HG02981 (cell line): ENCODE results near the gene CALCOCO1.

Source experiments
- ATAC-seq: cut with Tn5 transposase; IDR thresholded peaks from one replicate; pipeline ENCODE4 v1.9.1; 2021; ENCODE audit warnings: mild to moderate bottlenecking, moderate library complexity; ENCODE audit not compliant: unreplicated experiment

Gene CALCOCO1

GRCh38 chr12:53752192-53752601 lies 24.9 kb upstream of the CALCOCO1 start:
- no peak for ATAC-seq

- ATAC-seq = peak; percentile 32
Observed at GRCh38 chr12:53751336-53752191, 24.3 kb upstream of the CALCOCO1 start, which contains the start of gene CISTR. TSS of gene CISTR (minus strand) at chr12:53751979.

- ATAC-seq = no peak
Observed at GRCh38 chr12:53750812-53751335, 23.6 kb upstream of the CALCOCO1 start.

GRCh38 chr12:53749986-53750811 lies 22.9 kb upstream of the CALCOCO1 start:
- no peak for ATAC-seq

- no peak for ATAC-seq
Observed at GRCh38 chr12:53748072-53748840, 21.0 kb upstream of the CALCOCO1 start.

GRCh38 chr12:53747095-53747494 lies 19.8 kb upstream of the CALCOCO1 start:
- ATAC-seq = no peak

GRCh38 chr12:53746592-53747092 lies 19.4 kb upstream of the CALCOCO1 start:
- ATAC-seq = peak; percentile 48

GRCh38 chr12:53744751-53745150 lies 17.5 kb upstream of the CALCOCO1 start:
- no peak for ATAC-seq

- no peak for ATAC-seq
Observed at GRCh38 chr12:53744130-53744441, 16.8 kb upstream of the CALCOCO1 start.

GRCh38 chr12:53743266-53744129 lies 16.2 kb upstream of the CALCOCO1 start:
- ATAC-seq = no peak

GRCh38 chr12:53740130-53740491 lies 12.9 kb upstream of the CALCOCO1 start:
- ATAC-seq = no peak

- ATAC-seq = no peak
Observed at GRCh38 chr12:53739214-53740129, 12.2 kb upstream of the CALCOCO1 start.

GRCh38 chr12:53738406-53739213 lies 11.4 kb upstream of the CALCOCO1 start:
- no peak for ATAC-seq

- ATAC-seq = no peak
Observed at GRCh38 chr12:53737951-53738405, 10.7 kb upstream of the CALCOCO1 start.

GRCh38 chr12:53737093-53737808 lies 10.0 kb upstream of the CALCOCO1 start:
- ATAC-seq = no peak

GRCh38 chr12:53736592-53736991 lies 9.3 kb upstream of the CALCOCO1 start:
- no peak for ATAC-seq

GRCh38 chr12:53735556-53735955 lies 8.3 kb upstream of the CALCOCO1 start:
- no peak for ATAC-seq
